Measurements from ENCODE around the gene ACAA1. TPM values are rescaled to one million over a fixed set of nuclear protein-coding genes. Genes with fewer than 3 reads are reported as not detected.

Gene ACAA1
- total RNA-seq, 5 donors from 2014 or later (not counting 1 experiment from before 2014, with no cell fraction given), result 70.7 to 97.1 (median 90.8) TPM

DNA sequence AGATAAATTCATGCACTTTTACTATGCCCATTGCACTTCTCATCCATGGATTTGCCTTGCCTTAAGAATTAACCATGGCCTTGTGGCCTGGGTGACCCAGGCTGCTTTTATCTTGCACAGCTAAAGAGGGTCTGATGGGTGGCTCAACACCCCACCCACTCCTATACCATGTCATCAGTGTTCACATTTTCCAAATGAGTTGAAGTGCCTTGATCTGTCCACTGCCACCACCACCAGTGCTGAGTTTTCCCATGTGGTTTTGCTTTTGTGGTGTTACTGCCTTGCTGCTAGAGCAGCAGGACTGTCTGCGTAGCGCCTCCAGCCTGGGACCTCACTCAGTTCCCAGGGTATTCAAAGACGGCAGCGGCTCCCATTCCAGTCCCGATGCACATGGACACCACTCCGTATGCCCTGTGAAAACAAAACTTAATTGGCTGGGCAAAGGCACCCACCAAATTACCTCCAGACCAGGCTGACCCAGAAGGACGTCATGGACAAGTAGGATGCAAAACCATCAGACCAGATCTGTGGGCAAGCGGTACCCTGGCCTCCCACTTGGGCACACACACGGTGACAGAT lies 14.1 kb downstream of the ACAA1 start:
- ATAC-seq (replicated peaks in 1 of 4) (no peak), DNase-seq (no peak)
- Mint-ChIP-seq H3K36me3 (peaks cover 54% of the 10 kb centered on the region), H3K4me1 (peaks cover 5 to 8% (median 7%) of the 10 kb centered on the region in 3 donors), H3K4me3 (no peak overlapping the region), H3K9me3 (no peaks in the 10 kb centered on the region), H3K27ac (peak overlapping the region in 1 of 2 donors; percentile 19), H3K27me3 (no peaks in the 10 kb centered on the region)
- Histone ChIP-seq H3K36me3 (ENCODE audit: control insufficient read depth in 2 of 2, extremely low read depth in 1 of 2, insufficient read depth in 1 of 2, low read length in 1 of 2) (peaks cover 40 to 66% of the 10 kb centered on the region in 2 donors), H3K4me3 (ENCODE audit: control insufficient read depth in 1 of 2, extremely low read depth in 1 of 2, low read length in 1 of 2) (no peak overlapping the region), H3K9me3 (no peaks in the 10 kb centered on the region), H3K27me3 (replicated peaks in 1 of 2; ENCODE audit: control insufficient read depth in 2 of 2, extremely low read depth in 1 of 2, insufficient read depth in 2 of 2, low read length in 1 of 2) (no peaks in the 10 kb centered on the region), H3K27ac (ENCODE audit: low read length) (no peak overlapping the region), H3K4me1 (ENCODE audit: control insufficient read depth in 1 of 2, extremely low read depth in 1 of 2, insufficient read depth in 2 of 2, low read length in 2 of 2) (peaks cover 0 to 4% of the 10 kb centered on the region in 2 experiments)
- ChIA-PET CTCF (no interaction called here), POLR2A (no interaction called here)
- 93% methylated on average over 7 of the region's 9 CpGs for WGBS (ENCODE audit: insufficient coverage)

- Mint-ChIP-seq H3K27ac (no peak overlapping the region), H3K36me3 (peaks cover 47% of the 10 kb centered on the region), H3K4me3 (no peak overlapping the region), H3K4me1 (peaks cover 5 to 8% (median 8%) of the 10 kb centered on the region in 3 donors), H3K27me3 (no peaks in the 10 kb centered on the region), H3K9me3 (no peaks in the 10 kb centered on the region)
- H3K27me3 ChIP-seq (replicated peaks in 1 of 2; ENCODE audit: control insufficient read depth in 2 of 2, extremely low read depth in 1 of 2, insufficient read depth in 2 of 2, low read length in 1 of 2), result no peaks in the 10 kb centered on the region
- H3K36me3 ChIP-seq (ENCODE audit: control insufficient read depth in 2 of 2, extremely low read depth in 1 of 2, insufficient read depth in 1 of 2, low read length in 1 of 2), result peaks cover 42 to 58% of the 10 kb centered on the region in 2 donors
- ChIA-PET POLR2A (no interaction called here), CTCF (interaction anchor here in 1 of 2 donors (2.1 kb wide), 1 partner anchor 358 kb away, joined by 6 read pairs; no protein-coding TSS in a partner anchor)
- H3K4me1 ChIP-seq (ENCODE audit: control insufficient read depth in 1 of 2, extremely low read depth in 1 of 2, insufficient read depth in 2 of 2, low read length in 2 of 2), result peaks cover 0 to 5% of the 10 kb centered on the region in 2 experiments
- H3K27ac ChIP-seq (ENCODE audit: low read length), result no peak overlapping the region
- ATAC-seq (replicated peaks in 1 of 4) (no peak), DNase-seq (peak in 1 of 35 experiments; percentile 11)
- no peaks in the 10 kb centered on the region for H3K9me3 ChIP-seq
- WGBS (ENCODE audit: insufficient coverage), result 96% methylated on average over 11 of the region's 13 CpGs
- H3K4me3 ChIP-seq (ENCODE audit: control insufficient read depth in 1 of 2, extremely low read depth in 1 of 2, low read length in 1 of 2), result no peak overlapping the region
These were observed 15.0 kb downstream of the ACAA1 start for GRCh38 chr3:38121832-38122461.

GRCh38 chr3:38121451-38121831 lies 15.5 kb downstream of the ACAA1 start:
- no peak for DNase-seq
- WGBS (ENCODE audit: insufficient coverage), result 95% methylated on average over 7 of the region's 9 CpGs
- CTCF ChIA-PET, result interaction anchor here in 1 of 2 donors (2.1 kb wide), 1 partner anchor 359 kb away, joined by 6 read pairs; no protein-coding TSS in a partner anchor

GRCh38 chr3:38120693-38121450 lies 16.1 kb downstream of the ACAA1 start:
- CTCF ChIA-PET, result interaction anchor here in 1 of 2 donors (2.1 kb wide), 1 partner anchor 359 kb away, joined by 6 read pairs; no protein-coding TSS in a partner anchor

More at GRCh38 chr3:38121451-38121831, 15.5 kb downstream of the ACAA1 start:
- H3K9me3 Mint-ChIP-seq, result no peaks in the 10 kb centered on the region
- no peaks in the 10 kb centered on the region for H3K27me3 ChIP-seq (replicated peaks in 1 of 2; ENCODE audit: control insufficient read depth in 2 of 2, extremely low read depth in 1 of 2, insufficient read depth in 2 of 2, low read length in 1 of 2)
- no peak overlapping the region for H3K27ac Mint-ChIP-seq
- no peaks in the 10 kb centered on the region for H3K27me3 Mint-ChIP-seq
- H3K4me3 Mint-ChIP-seq, result no peak overlapping the region
- no peak overlapping the region for H3K4me3 ChIP-seq (ENCODE audit: control insufficient read depth in 1 of 2, extremely low read depth in 1 of 2, low read length in 1 of 2)
- peaks cover 42% of the 10 kb centered on the region for H3K36me3 Mint-ChIP-seq
- ATAC-seq (replicated peaks in 1 of 4), result no peak
- H3K36me3 ChIP-seq (ENCODE audit: control insufficient read depth in 2 of 2, extremely low read depth in 1 of 2, insufficient read depth in 1 of 2, low read length in 1 of 2), result peaks cover 37 to 53% of the 10 kb centered on the region in 2 donors
- peaks cover 0 to 5% of the 10 kb centered on the region in 2 experiments for H3K4me1 ChIP-seq (ENCODE audit: control insufficient read depth in 1 of 2, extremely low read depth in 1 of 2, insufficient read depth in 2 of 2, low read length in 2 of 2)
- POLR2A ChIA-PET, result no interaction called here
- H3K27ac ChIP-seq (ENCODE audit: low read length), result no peak overlapping the region
- peaks cover 5 to 8% (median 8%) of the 10 kb centered on the region in 3 donors for H3K4me1 Mint-ChIP-seq
- H3K9me3 ChIP-seq, result no peaks in the 10 kb centered on the region

DNA sequence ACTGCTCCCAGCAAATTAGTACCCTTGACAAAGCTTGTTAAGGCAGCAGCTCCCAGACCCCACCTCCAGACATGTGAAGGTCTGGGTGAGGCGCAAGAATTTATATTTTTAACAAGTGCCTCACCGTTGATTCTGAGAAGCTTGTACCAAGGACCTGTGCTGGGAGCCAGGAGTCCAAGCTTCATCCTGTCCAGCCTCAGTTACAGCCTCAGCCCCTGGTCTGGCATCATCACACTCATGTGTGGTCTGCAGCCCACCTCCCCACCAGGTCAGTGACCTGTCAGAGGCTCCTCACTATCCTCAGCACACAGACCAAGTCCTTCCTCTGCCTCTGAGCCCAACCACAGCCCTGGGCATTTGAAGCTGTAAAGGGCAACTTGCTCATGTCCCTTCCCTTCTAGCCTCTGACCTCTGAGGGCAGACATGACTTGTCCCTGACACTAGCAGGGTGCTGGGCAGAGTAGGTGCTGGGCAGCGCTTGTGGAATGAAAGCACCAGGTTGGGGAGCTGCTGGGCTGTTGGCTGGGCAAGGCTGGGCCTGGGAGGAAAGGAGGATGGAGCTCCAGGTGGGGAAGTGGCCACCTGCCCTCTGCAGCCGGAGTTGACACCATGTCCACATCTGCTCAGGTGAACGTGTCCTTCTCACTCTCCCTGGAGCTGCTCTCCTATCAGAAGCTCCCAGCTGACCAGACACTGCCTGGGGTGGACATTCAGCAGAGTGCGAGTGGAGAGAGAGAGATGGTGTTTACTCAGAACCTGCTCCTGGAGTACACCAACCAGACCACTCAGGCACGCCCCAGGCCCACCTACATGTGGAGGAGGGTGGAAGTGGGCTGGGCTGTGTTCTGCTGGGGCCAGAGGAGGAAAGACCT lies 16.9 kb downstream of the ACAA1 start:
- no peak overlapping the region for H3K27ac ChIP-seq (ENCODE audit: low read length)
- ATAC-seq (replicated peaks in 1 of 4) (no peak), DNase-seq (peak in 1 of 35 experiments; percentile 6)
- H3K9me3 ChIP-seq, result no peaks in the 10 kb centered on the region
- no peaks in the 10 kb centered on the region for H3K27me3 Mint-ChIP-seq
- H3K9me3 Mint-ChIP-seq, result no peaks in the 10 kb centered on the region
- H3K4me3 ChIP-seq (ENCODE audit: control insufficient read depth in 1 of 2, extremely low read depth in 1 of 2, low read length in 1 of 2), result no peak overlapping the region
- CTCF ChIA-PET, result interaction anchor here (0.6 to 2.1 kb wide), 3 partner anchors 336 to 360 kb away, joined by 3 to 6 read pairs (median 4); no protein-coding TSS in a partner anchor
- H3K27me3 ChIP-seq (replicated peaks in 1 of 2; ENCODE audit: control insufficient read depth in 2 of 2, extremely low read depth in 1 of 2, insufficient read depth in 2 of 2, low read length in 1 of 2), result no peaks in the 10 kb centered on the region
- peaks cover 0 to 5% of the 10 kb centered on the region in 2 experiments for H3K4me1 ChIP-seq (ENCODE audit: control insufficient read depth in 1 of 2, extremely low read depth in 1 of 2, insufficient read depth in 2 of 2, low read length in 2 of 2)
- peaks cover 32% of the 10 kb centered on the region for H3K36me3 Mint-ChIP-seq
- H3K4me3 Mint-ChIP-seq, result no peak overlapping the region
- H3K4me1 Mint-ChIP-seq, result peaks cover 5 to 17% (median 12%) of the 10 kb centered on the region in 3 donors
- H3K27ac Mint-ChIP-seq, result peak overlapping the region; percentile 39 to 61
- POLR2A ChIA-PET, result interaction anchor here in 1 of 2 donors (0.6 kb wide), 1 partner anchor 73 kb away, joined by 3 read pairs; no protein-coding TSS in a partner anchor
- WGBS (ENCODE audit: insufficient coverage), result 100% methylated on average over 2 of the region's 7 CpGs
- peaks cover 27 to 39% of the 10 kb centered on the region in 2 donors for H3K36me3 ChIP-seq (ENCODE audit: control insufficient read depth in 2 of 2, extremely low read depth in 1 of 2, insufficient read depth in 1 of 2, low read length in 1 of 2)

More at GRCh38 chr3:38120693-38121450, 16.1 kb downstream of the ACAA1 start:
- no peaks in the 10 kb centered on the region for H3K9me3 Mint-ChIP-seq
- H3K36me3 Mint-ChIP-seq, result peaks cover 40% of the 10 kb centered on the region
- ATAC-seq (replicated peaks in 1 of 4), result no peak
- POLR2A ChIA-PET, result interaction anchor here in 1 of 2 donors (0.6 kb wide), 1 partner anchor 73 kb away, joined by 3 read pairs; no protein-coding TSS in a partner anchor
- no peaks in the 10 kb centered on the region for H3K27me3 Mint-ChIP-seq
- H3K4me1 Mint-ChIP-seq, result peaks cover 5 to 10% (median 9%) of the 10 kb centered on the region in 3 donors
- H3K4me3 Mint-ChIP-seq, result no peak overlapping the region
- H3K4me1 ChIP-seq (ENCODE audit: control insufficient read depth in 1 of 2, extremely low read depth in 1 of 2, insufficient read depth in 2 of 2, low read length in 2 of 2), result peaks cover 0 to 5% of the 10 kb centered on the region in 2 experiments
- H3K27ac ChIP-seq (ENCODE audit: low read length), result no peak overlapping the region
- DNase-seq, result peak in 1 of 35 experiments; percentile 7
- peaks cover 31 to 47% of the 10 kb centered on the region in 2 donors for H3K36me3 ChIP-seq (ENCODE audit: control insufficient read depth in 2 of 2, extremely low read depth in 1 of 2, insufficient read depth in 1 of 2, low read length in 1 of 2)
- H3K27me3 ChIP-seq (replicated peaks in 1 of 2; ENCODE audit: control insufficient read depth in 2 of 2, extremely low read depth in 1 of 2, insufficient read depth in 2 of 2, low read length in 1 of 2), result no peaks in the 10 kb centered on the region
- H3K4me3 ChIP-seq (ENCODE audit: control insufficient read depth in 1 of 2, extremely low read depth in 1 of 2, low read length in 1 of 2), result no peak overlapping the region
- no peaks in the 10 kb centered on the region for H3K9me3 ChIP-seq
- peak overlapping the region; percentile 23 to 66 for H3K27ac Mint-ChIP-seq
- 94% methylated on average over 11 of the region's 11 CpGs for WGBS (ENCODE audit: insufficient coverage)
